HepG2 (cell line): ENCODE measurements around the gene NDRG3. TPM values are rescaled to one million over a fixed set of nuclear protein-coding genes. Genes with fewer than 3 reads are reported as not detected.

Experiments
- ATAC-seq: fragments of 200-7000 bp; cut with Tn5 transposase; 3 replicates; pipeline ENCODE4 v1.9.1; 2020; ENCODE audit warnings: mild to moderate bottlenecking, moderate library complexity
- BruUV-seq: library from RNA; stranded (reverse); fragments of 400-500 nt; replicated peaks from 2 replicates; lab custom pipeline; 2021; lab: Mats Ljungman, UMichigan
- CTCF ChIA-PET: fragments of 300-600 bp; formaldehyde crosslinking; extraction: SDS; loops from one replicate; lab custom pipeline; 2021; ENCODE audit warnings: low total read pairs, inconsistent platforms, low intra/inter-chr PET ratio; lab: Yijun Ruan, JAX
- POLR2A ChIA-PET: fragments of 350-600 bp; sonication (Branson Sonifier 250); formaldehyde crosslinking; loops from one replicate; lab custom pipeline; 2020; ENCODE audit warnings: antibody characterized with exemption, inconsistent platforms; lab: Yijun Ruan, JAX
- DNase-seq: peaks from one replicate; pipeline ENCODE4 v3.0.0-alpha.2; 2015; ENCODE audit warnings: low spot score
- FAIRE-seq: peaks from 3 replicates; lab custom pipeline; 2011; peaks lifted over from hg19 to GRCh38; lab: Jason Lieb, UNC
- H2AFZ ChIP-seq: one replicate; pipeline ENCODE4 v1.6.1; 2011; ENCODE audit warnings: low read length, inconsistent platforms
- H3K27ac ChIP-seq: fragments of 300-600 bp; 3 replicates; pipeline ENCODE4 v1.8.0; 2011; ENCODE audit warnings: mixed run types, mild to moderate bottlenecking, mixed read lengths, low read length, inconsistent platforms; ENCODE audit not compliant: insufficient read depth; ENCODE audit errors: extremely low read length
- H3K27me3 ChIP-seq, 2 experiments: fragments of 200-600 bp in 1 of 2; 2 replicates in 1 of 2; 3 replicates in 1 of 2; pipeline versions ENCODE4 v1.6.0 to v1.8.0; 2011; ENCODE audit warnings: low read length in 2 of 2, mild to moderate bottlenecking in 2 of 2, moderate library complexity in 2 of 2, inconsistent platforms in 1 of 2; ENCODE audit not compliant: insufficient read depth in 2 of 2, control insufficient read depth in 1 of 2
- H3K36me3 ChIP-seq, 2 experiments: fragments of 200-600 bp in 1 of 2; replicated peaks in 1 of 2; 2 replicates in 1 of 2; 3 replicates in 1 of 2; pipeline versions ENCODE4 v1.5.1 to v1.8.0; 2011; ENCODE audit warnings: low read length in 2 of 2, inconsistent platforms in 1 of 2; ENCODE audit not compliant: insufficient read depth in 2 of 2, control insufficient read depth in 1 of 2
- H3K4me1 ChIP-seq: 2 replicates; pipeline ENCODE4 v1.5.1; 2012; ENCODE audit warnings: low read length, inconsistent platforms; ENCODE audit not compliant: insufficient read depth
- H3K4me2 ChIP-seq: 2 replicates; pipeline ENCODE4 v1.6.0; 2011; ENCODE audit warnings: low read depth, low read length, inconsistent platforms
- H3K4me3 ChIP-seq, 3 experiments: fragments of 200-600 bp in 1 of 3; sonication (generic), shearing (Covaris generic) in 1 of 3; replicated peaks in 1 of 3; 2 replicates each; pipeline ENCODE4 v1.5.1; 2011 to 2016; ENCODE audit warnings: low read length in 3 of 3, inconsistent platforms in 2 of 3, low read depth in 2 of 3, mild to moderate bottlenecking in 2 of 3, control low read depth in 1 of 3, mixed read lengths in 1 of 3; ENCODE audit not compliant: insufficient read depth in 1 of 3
- H3K79me2 ChIP-seq: one replicate; pipeline ENCODE4 v1.6.1; 2011; ENCODE audit warnings: low read length, inconsistent platforms; ENCODE audit not compliant: insufficient read depth
- H3K9ac ChIP-seq: 2 replicates; pipeline ENCODE4 v1.6.0; 2011; ENCODE audit warnings: mild to moderate bottlenecking, low read depth, low read length, inconsistent platforms; ENCODE audit not compliant: insufficient read depth
- H3K9me3 ChIP-seq: 2 replicates; pipeline ENCODE4 v1.5.1; 2012; ENCODE audit warnings: mild to moderate bottlenecking, low read length
- H4K20me1 ChIP-seq: 2 replicates; pipeline ENCODE4 v1.6.0; 2011; ENCODE audit warnings: inconsistent platforms, mild to moderate bottlenecking, low read length, moderate library complexity; ENCODE audit not compliant: insufficient read depth
- CENPT ChIP-seq: sonication (generic); formaldehyde crosslinking; IDR thresholded peaks from 2 replicates; pipeline ENCODE4 v1.8.0; 2022; ENCODE audit warnings: low read depth, mild to moderate bottlenecking, moderate library complexity, missing genetic modification reagents
- FOXA1 ChIP-seq, 2 experiments: fragments of 450-650 bp in 1 of 2; sonication (generic) in 1 of 2; formaldehyde crosslinking in 1 of 2; IDR thresholded peaks; 2 replicates each; pipeline versions ENCODE4 v1.4.0 to v1.6.1; 2016 to 2020; ENCODE audit warnings: missing genetic modification reagents in 1 of 2
- HMGA1 ChIP-seq: sonication (generic); formaldehyde crosslinking; conservative IDR thresholded peaks from 2 replicates; pipeline ENCODE4 v1.4.0; 2020; ENCODE audit warnings: missing genetic modification reagents
- MXD1 ChIP-seq: sonication (generic); formaldehyde crosslinking; IDR thresholded peaks from 2 replicates; pipeline ENCODE4 v1.4.0; 2020; ENCODE audit warnings: mild to moderate bottlenecking, missing genetic modification reagents
- NFYB ChIP-seq: sonication (generic); formaldehyde crosslinking; IDR thresholded peaks from 2 replicates; pipeline ENCODE4 v1.4.0; 2020; ENCODE audit warnings: missing genetic modification reagents
- NFYC ChIP-seq: IDR thresholded peaks from 2 replicates; pipeline ENCODE4 v1.6.1; 2016; ENCODE audit warnings: missing genetic modification reagents, missing compliant biosample characterization
- PITX1 ChIP-seq: sonication (generic); formaldehyde crosslinking; IDR thresholded peaks from 2 replicates; pipeline ENCODE4 v1.5.1; 2020; ENCODE audit warnings: mild to moderate bottlenecking, missing genetic modification reagents
- POGK ChIP-seq: sonication (generic); formaldehyde crosslinking; conservative IDR thresholded peaks from 2 replicates; pipeline ENCODE4 v1.8.0; 2022; ENCODE audit warnings: mild to moderate bottlenecking, moderate library complexity, missing genetic modification reagents
- ZMAT5 ChIP-seq: sonication (generic); formaldehyde crosslinking; IDR thresholded peaks from 2 replicates; pipeline ENCODE4 v1.5.0; 2020; ENCODE audit warnings: mild to moderate bottlenecking, low read depth, missing genetic modification reagents, borderline replicate concordance
- WGBS: methylation state at CpG from one replicate; pipeline ENCODE4 v1.1.6; 2017; ENCODE audit warnings: low lambda C conversion rate; 5-methylcytosine and 5-hydroxymethylcytosine counted together
- in situ Hi-C: cut with HindIII; loops from 2 replicates; pipeline ENCODE4 v1.10.0; 2017; ENCODE audit warnings: low pct_unique_long_range_greater_than_20kb; ENCODE audit not compliant: extremely low pct_ligation_motif_present
- intact Hi-C: fragments of 100-400 bp; cut with micrococcal nuclease; formaldehyde crosslinking; loops from one replicate; pipeline ENCODE4 v1.10.0; 2022; ENCODE audit not compliant: unreplicated experiment
- polyA plus RNA-seq, 8 experiments: library from polyadenylated mRNA; depleted of rRNA in 3 of 8; stranded (reverse) in 7 of 8; unstranded in 1 of 8; fragments of >200 nt; fragmentation: Illumina TruSeq in 4 of 8; extraction: Trizol in 4 of 8; gene quantifications; 2 replicates each; pipeline versions ENCODE4 v1.2.1 to v1.2.3, GENCODE V29; 2011 to 2016; ENCODE audit warnings: low read depth in 4 of 8, missing spikeins in 1 of 8, mixed read lengths in 1 of 8; ENCODE audit not compliant: insufficient read depth in 1 of 8
- total RNA-seq, 5 experiments: library from RNA; depleted of rRNA; stranded (reverse); fragments of >200 nt; fragmentation: Illumina TruSeq; extraction: Trizol; gene quantifications; 2 replicates each; pipeline ENCODE4 v1.2.3, GENCODE V29; 2016; ENCODE audit warnings: low read depth in 1 of 5
- TF ChIP-seq, protein P1 (sequence below): sonication (generic); formaldehyde crosslinking; IDR thresholded peaks from 2 replicates; pipeline ENCODE4 v1.5.0; 2020; ENCODE audit warnings: mild to moderate bottlenecking, missing genetic modification reagents, moderate library complexity

Gene NDRG3
- total and polyA plus RNA-seq, 2 of the 13 experiments (the other 11 are each of a cell fraction or from before 2014, with no cell fraction given): 36.0 to 40.5 TPM

- intact Hi-C loops: no loop called here
- POLR2A ChIA-PET: no interaction called here
These were observed 29.3 kb upstream of the NDRG3 start for GRCh38 chr20:36775196-36775595.

More at GRCh38 chr20:36775196-36775595, 29.3 kb upstream of the NDRG3 start:
- FAIRE-seq: no peak
- ATAC-seq: no peak
- CTCF ChIA-PET: no interaction called here
- Histone ChIP-seq H4K20me1 (no peaks in the 10 kb centered on the region), H3K27me3 (peaks cover 0 to 2% of the 10 kb centered on the region in 2 experiments; a peak in 2 of 5 replicates), H3K36me3 (peaks cover 0 to 8% of the 10 kb centered on the region in 2 experiments; a peak in 3 of 5 replicates), H3K9ac (no peak overlapping the region), H3K9me3 (no peaks in the 10 kb centered on the region), H2AFZ (no peak overlapping the region), H3K4me2 (no peak overlapping the region), H3K4me1 (peaks cover 37% of the 10 kb centered on the region), H3K79me2 (peaks cover 10% of the 10 kb centered on the region), H3K27ac (no peak overlapping the region), H3K4me3 (no peak overlapping the region)
- no peak for DNase-seq
- TF ChIP-seq, protein P1, sequence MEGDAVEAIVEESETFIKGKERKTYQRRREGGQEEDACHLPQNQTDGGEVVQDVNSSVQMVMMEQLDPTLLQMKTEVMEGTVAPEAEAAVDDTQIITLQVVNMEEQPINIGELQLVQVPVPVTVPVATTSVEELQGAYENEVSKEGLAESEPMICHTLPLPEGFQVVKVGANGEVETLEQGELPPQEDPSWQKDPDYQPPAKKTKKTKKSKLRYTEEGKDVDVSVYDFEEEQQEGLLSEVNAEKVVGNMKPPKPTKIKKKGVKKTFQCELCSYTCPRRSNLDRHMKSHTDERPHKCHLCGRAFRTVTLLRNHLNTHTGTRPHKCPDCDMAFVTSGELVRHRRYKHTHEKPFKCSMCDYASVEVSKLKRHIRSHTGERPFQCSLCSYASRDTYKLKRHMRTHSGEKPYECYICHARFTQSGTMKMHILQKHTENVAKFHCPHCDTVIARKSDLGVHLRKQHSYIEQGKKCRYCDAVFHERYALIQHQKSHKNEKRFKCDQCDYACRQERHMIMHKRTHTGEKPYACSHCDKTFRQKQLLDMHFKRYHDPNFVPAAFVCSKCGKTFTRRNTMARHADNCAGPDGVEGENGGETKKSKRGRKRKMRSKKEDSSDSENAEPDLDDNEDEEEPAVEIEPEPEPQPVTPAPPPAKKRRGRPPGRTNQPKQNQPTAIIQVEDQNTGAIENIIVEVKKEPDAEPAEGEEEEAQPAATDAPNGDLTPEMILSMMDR (CRISPR knock-in tag): peak; percentile 15; the same call in 1 of the 2 replicates
- no peak for TF ChIP-seq ZMAT5 (CRISPR knock-in tag)
- no peak for TF ChIP-seq NFYC (CRISPR knock-in tag)
- TF ChIP-seq PITX1 (CRISPR knock-in tag): 0 out of 2 replicates have a peak, but pooled peaks have one; percentile 24
- TF ChIP-seq POGK (CRISPR knock-in tag): peak; percentile 64; the same call in 1 of the 2 replicates
- no peak for TF ChIP-seq FOXA1 (IDR thresholded peaks at IDR 0.05)
- TF ChIP-seq FOXA1 (CRISPR knock-in tag; IDR thresholded peaks at IDR 0.05): 0 out of 2 replicates have a peak, but pooled peaks have one; percentile 8
- TF ChIP-seq HMGA1 (CRISPR knock-in tag): no peak
- TF ChIP-seq MXD1 (CRISPR knock-in tag): no peak
- no peak for TF ChIP-seq CENPT (CRISPR knock-in tag)
- no peak for TF ChIP-seq NFYB
- no TSS peak for BruUV-seq
- in situ Hi-C loops: no loop called here
- WGBS: 50% methylated on average over 2 of the region's 2 CpGs
